Posterior cingulate gyrus (tissue), 11 donors: Measurements from ENCODE around the gene NPPC.
A peak's percentile ranks its signal among the peaks of the same experiment; 100 is the strongest.
"Not testable (repeated sequence)": the region's sequence is repeated elsewhere in the genome, so short reads cannot be mapped to it uniquely, and the experiment has no call there.

Source experiments
- DNase-seq, 10 donors: peaks; one replicate each; pipeline versions ENCODE4 v3.0.0 to v3.0.0-alpha.2; 2020 to 2021; ENCODE audit warnings: mixed read lengths in 3 of 10
- intact Hi-C: fragments of 100-400 bp; cut with DNase I; formaldehyde crosslinking; loops from one replicate; pipeline ENCODE4 v1.15.1; 2023

The NPPC gene

DNA sequence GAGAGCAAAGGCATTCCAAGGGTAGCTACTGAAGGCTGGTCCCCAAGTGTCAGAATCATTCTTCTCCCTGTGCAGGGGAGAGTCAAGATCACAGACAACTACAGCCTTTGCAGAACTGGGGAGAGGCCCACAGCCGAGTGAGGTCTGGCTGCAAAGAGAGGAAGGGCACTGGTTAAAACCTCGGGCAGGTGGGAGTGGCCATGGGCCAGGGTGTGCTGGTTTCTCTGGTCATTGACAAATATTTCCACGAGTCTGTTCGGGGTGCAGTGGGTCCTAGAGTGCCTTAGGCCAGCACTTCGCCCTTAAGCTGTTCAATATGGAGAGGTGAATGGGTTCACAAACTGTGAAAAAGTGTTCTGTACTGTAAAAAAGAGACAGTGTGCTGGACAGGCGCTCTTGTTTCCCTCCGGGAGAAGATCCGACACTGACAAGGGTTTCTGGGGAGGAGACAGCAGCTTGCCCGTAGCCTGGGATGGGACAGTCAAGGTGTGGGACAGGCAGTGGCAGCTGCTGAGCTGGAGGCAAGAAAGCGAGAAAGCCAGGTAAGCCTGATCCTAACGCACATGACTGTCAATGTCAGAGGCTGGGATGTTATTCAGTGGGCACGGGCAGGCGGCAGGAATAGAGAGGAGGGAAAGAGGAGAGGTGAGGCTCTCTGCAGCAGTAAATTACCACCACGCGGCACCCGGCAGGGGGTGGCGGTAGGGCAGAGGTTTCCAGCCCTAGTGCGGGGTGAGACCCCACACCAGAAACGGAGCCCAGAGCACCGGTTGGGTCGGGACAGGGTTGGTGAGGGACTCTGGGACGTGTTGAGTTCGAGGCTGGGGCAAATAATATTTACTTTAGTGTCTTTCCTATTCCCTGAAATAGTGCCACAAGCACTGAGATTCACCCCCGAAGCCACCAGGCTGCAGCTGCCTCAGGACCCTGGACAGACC is 2.0 kb downstream of the NPPC start:
- intact Hi-C loops: no loop called here
- DNase-seq: peak in 3 of 10 donors; percentile 64 to 78 (median 69)

- intact Hi-C loops: no loop called here
- DNase-seq: peak in 2 of 10 donors; percentile 43 to 51
Measured at GRCh38 chr2:231923010-231923344, 3.2 kb downstream of the NPPC start.

DNA sequence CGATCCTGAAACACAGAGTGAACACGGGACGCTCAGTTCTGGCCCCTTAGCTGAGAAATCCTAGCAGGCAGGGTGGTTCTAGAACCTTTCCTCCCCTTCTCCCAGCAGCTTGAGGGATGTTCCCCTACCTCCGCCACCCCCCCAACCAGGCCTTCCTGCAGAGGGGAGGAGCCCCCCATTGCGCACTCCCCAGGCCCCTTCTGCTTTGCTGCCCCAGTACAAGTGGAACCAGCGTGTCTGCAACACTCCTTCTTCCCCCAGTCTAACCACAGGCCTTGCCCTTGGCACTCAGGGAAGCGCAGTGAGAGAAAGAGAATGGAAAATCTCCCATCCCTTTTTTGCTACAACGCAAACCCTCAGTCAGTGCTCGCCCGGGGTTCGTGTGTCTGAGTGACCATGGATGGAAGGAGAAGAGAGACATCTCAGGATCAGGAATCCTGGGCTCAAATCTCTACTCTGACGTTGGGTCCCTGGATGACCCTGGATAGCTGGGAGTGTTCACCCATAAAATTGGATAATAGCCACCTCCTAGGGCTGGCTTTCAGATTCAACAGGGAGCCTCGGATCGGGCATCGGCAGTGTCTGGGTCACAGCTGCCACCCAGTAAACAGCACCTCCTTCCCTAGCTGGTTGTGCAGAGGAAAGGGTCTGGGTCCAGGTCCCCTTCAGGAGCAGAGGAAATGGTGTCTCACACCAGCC is 3.7 kb downstream of the NPPC start:
- peak in 3 of 10 donors; percentile 28 to 62 (median 37) for DNase-seq
- intact Hi-C loops: no loop called here

- intact Hi-C loops: no loop called here
- DNase-seq: peak in 1 of 10 donors; percentile 3
Measured at GRCh38 chr2:231920795-231921194, 5.4 kb downstream of the NPPC start.

GRCh38 chr2:231920366-231920765 is 5.8 kb downstream of the NPPC start:
- peak in 1 of 10 donors; percentile 18 for DNase-seq
- intact Hi-C loops: no loop called here

DNA sequence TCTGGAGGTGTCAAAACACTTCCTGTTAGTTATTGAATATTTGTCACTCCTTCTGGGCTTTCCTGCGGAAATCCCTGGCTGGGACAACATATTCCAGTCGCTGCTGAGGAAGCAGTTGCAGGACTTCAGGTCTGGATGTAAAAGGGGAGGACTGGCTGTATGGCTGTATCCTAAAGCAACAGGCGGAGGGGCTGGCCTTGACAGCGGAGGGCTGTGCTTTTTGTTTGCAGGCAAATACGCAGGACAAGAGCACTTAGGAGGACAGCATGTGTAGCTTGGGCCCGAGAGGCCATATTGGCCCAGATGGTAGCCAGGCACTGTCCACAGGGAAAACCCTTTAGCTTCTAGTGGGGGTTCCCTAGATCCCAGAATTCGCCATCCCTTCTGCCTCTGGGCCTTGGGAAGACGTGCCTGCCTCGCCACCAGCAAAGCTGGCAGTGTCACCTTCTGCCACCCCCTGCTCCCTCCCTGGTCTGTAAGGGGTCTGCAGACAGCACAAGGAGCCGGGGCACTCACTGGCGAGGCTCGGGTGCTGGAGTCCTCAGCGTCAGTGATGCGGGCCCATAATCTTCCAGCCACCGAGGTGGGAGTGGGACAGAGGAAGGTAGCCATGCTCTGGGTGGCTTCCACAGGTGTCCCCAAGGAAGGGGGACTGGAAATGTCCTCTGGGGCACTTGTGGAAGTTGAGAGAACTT is 6.7 kb downstream of the NPPC start:
- peak in 2 of 10 donors; percentile 62 to 72 for DNase-seq

DNA sequence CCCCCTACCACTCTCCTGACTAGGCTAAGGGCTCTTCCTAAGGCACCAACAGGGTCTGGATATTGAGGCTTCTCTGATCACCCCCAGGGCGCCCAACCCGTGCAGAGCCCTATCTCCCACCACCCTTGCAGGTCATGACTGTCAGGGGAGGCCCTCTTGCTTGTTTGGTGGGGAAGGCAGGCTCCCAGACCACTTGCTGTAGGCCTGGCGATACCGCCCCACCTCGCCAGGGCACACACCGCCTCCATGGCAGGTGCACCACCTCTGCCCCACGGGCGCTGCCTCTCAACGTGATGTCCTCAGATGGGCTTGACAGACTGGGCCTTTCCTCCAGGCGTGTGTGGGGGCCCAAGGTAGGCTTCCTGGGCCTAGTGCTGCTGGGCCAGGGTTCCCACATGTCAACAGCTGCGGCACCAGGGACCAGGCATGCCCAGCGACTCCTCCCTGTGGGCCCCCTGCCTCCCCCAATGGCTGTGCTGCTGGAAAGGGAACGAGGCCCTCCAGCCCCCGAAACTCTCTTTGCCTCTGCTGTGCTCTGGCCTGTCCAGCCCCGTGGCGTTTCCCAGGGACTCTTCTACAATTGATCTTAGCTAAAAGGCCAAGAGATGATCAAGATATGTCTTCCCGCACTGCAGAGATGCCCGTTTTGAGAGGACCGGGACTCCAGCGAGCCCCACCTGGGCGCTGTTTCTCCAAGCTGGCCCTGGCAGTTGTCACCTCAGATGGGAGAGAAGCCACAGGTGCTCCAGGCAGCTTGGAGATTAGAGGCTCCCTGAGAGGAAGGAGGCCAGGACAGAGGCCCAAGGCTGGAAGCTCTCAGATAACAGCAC is 7.5 kb downstream of the NPPC start:
- DNase-seq: peak in 3 of 10 donors; percentile 39 to 71 (median 59)
- intact Hi-C loops: no loop called here

More for the DNA sequence above, 6.7 kb downstream of the NPPC start:
- intact Hi-C loops: no loop called here

GRCh38 chr2:231917280-231918066 is 8.7 kb downstream of the NPPC start:
- intact Hi-C loops: no loop called here

DNA sequence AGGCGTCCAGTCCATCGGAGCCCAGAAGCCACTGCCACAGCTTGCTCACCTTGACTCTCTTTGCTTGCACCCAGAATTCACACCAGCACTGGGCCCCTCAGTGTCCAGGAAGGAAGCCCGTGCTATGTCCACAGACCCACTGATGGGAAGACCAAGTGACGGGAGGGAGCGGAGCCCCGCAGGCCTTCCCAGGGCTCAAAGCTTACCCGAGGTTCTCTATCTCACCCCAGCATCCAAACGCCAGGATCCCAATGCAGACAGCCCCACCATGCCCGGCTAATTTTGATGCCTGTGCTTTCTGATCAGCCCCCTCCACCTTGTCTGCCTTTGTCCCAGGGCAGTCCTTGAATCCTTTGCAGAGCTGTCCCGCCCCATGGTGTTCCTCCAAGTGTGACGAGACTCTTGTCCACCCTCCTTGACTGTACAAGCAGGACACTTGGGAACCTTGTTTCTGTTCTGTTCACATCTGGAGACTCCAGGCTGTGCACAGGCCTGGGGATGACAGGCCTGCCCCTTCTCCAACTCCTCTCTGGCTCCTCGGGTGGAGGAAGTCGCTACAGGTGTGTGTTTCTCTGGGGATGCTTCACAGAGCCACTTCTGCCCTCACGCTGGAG is 12.0 kb downstream of the NPPC start:
- peak in 3 of 10 donors; percentile 51 to 59 (median 58) for DNase-seq
- intact Hi-C loops: no loop called here

More at GRCh38 chr2:231917280-231918066, 8.7 kb downstream of the NPPC start:
- DNase-seq: peak in 7 of 10 donors; percentile 16 to 90 (median 62)

- intact Hi-C loops: no loop called here
- DNase-seq: peak in 1 of 10 donors; percentile 11
Measured at GRCh38 chr2:231911381-231911780, 14.8 kb downstream of the NPPC start.

DNA sequence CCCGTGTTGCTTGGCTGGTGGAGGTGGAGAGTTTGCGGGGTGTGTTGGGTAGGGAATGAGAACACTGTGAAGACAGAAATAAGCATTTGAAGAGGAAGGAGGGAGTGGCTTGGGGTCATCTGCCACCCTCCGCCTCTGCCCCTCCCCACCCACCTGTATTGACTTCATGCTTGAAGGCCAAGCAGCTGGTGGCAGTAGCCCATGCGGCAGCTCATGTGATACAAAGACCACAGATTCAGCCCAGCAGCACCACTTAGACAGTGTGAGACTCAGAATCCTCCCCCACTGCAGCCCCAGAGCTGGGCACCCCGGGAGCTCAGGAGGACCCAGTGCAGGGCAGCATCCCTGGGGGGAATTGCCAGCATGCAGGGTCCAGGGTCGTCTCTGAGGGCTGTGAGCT is 15.4 kb downstream of the NPPC start:
- intact Hi-C loops: no loop called here
- DNase-seq: peak in 3 of 10 donors; percentile 3 to 50 (median 29)

GRCh38 chr2:231910161-231910560 is 16.0 kb downstream of the NPPC start:
- intact Hi-C loops: not testable (repeated sequence)
- peak in 3 of 10 donors; percentile 7 to 61 (median 10) for DNase-seq

DNA sequence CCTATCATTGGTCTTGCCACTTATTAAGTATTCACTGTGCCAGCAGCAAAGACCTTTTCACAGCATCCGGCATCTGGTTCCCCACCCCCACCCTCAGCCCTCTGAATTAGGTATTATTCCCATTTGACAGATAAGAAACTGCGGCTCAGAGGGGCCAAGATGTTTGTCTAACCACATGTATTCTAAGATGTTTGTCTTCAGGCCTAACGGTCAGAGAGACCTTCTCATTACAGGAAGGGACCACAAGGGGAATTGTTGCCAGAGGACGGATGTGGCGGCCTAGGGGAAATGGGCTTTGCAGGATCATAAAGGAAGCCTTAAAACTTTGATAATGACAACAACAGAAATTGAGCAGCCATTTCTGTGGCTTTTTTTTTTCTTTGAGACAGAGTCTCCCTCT is 16.6 kb downstream of the NPPC start:
- intact Hi-C loops: loop anchor here (5.0 kb wide), 2 partner anchors 418 to 613 kb away; partner anchors contain the start of gene PRSS56

DNA sequence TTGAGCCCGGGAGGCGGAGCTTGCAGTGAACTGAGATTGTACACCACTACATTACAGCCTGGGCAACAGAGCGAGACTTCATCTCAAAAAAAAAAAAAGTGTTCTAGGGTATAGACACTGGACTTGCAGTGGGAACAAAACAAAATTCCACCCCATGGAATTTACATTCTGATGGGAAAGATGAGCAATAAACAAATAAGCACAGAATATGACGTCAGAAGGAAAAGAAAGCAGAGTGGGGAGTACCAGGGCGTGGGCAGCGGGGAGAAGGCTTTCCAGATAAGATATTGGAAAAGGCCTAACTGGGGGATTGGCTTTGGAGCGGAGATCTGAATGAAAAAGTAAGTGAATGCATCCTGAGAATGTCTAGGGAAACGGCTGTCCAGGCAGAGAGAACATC is 17.6 kb downstream of the NPPC start:
- intact Hi-C loops: loop anchor here (5.0 kb wide), 2 partner anchors 419 to 614 kb away; partner anchors contain the start of gene PRSS56
- DNase-seq: peak in 1 of 10 donors; percentile 32

More for the DNA sequence above, 16.6 kb downstream of the NPPC start:
- peak in 1 of 10 donors; percentile 35 for DNase-seq

- DNase-seq: peak in 3 of 10 donors; percentile 17 to 48 (median 41)
- intact Hi-C loops: loop anchor here (5.0 kb wide), 2 partner anchors 420 to 615 kb away; partner anchors contain the start of gene PRSS56
Measured at GRCh38 chr2:231907765-231908164, 18.4 kb downstream of the NPPC start.

GRCh38 chr2:231905026-231905425 is 21.2 kb downstream of the NPPC start:
- peak in 3 of 10 donors; percentile 46 to 72 (median 70) for DNase-seq
- intact Hi-C loops: loop anchor here (5.0 kb wide), 2 partner anchors 422 to 617 kb away; partner anchors contain the start of gene PRSS56

DNA sequence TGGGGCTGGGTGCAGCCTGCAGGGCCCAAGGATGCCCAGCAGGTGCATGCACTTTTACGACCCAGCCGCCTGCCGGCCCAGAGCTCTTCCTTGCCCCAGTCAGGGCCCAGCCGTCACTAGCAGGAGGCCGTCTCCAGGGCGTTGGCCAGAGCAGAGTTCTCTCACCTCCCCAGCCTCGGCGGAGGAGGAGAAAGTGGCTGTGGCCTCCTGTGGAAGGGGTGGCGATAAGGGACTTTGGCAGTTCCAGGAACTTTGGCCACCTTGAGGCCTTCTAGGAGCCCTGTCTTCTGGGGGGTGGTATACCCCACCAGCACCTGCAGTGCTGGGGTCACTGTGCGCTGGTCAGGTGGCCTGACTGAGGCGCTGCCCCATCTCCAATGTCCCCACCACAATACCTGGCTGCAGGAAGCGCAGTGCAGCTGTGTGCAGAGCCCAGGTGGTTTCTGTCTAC is 22.0 kb downstream of the NPPC start:
- DNase-seq: peak in 3 of 10 donors; percentile 45 to 57 (median 57)
- intact Hi-C loops: no loop called here

DNA sequence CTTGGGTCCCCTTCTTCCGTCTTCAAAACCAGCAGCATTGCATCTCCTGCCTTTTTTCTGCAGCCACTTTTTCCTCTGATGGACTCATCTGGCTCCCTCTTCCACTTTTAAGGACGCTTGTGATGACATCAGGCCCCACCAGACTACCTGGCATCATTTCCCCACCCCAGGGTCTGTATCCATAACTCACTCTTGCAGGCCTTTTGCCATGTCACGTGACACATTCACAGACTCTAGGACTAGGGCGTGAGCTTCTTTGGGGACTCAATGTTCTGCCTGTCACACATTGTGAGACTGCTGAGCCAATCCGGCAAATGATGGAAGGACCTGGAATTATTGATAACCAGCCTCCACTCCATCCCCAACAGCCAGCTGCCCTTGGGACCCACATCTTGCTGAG is 23.6 kb downstream of the NPPC start:
- DNase-seq: peak in 2 of 10 donors; percentile 35 to 40
- intact Hi-C loops: no loop called here
